IPS-18c (cell line): ENCODE measurements around the gene BTG4.

ENCODE experiments used
- H3K4me3 ChIP-seq: 2 replicates; pipeline ENCODE4 v1.7.0; 2013; ENCODE audit warnings: low read depth, mild to moderate bottlenecking, low read length, moderate library complexity; ENCODE audit not compliant: insufficient read depth
- H3K9me3 ChIP-seq: one replicate; pipeline ENCODE4 v1.6.1; 2013; ENCODE audit warnings: mild to moderate bottlenecking, low read length, moderate library complexity; ENCODE audit not compliant: control insufficient read depth, insufficient read depth

The BTG4 gene

DNA sequence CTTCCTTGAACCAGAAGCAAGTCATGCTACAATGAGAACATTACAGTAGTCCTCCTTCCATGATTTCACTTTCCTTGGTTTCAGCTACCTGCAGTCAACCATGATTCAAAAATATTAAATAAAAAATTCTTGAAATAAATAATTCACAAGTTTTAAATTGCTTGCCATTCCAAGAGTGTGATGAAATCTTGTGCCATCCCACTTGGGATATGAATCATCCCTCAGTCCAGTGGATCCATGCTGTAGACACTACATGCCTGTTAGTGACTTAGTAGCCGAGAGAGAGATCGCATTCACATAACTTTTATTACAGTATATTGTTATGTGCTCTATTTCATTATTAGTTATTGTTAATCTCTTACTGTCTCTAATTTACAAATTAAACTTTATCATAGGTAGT lies 8.4 kb upstream of the BTG4 start:
- Histone ChIP-seq H3K4me3 (no peak overlapping the region), H3K9me3 (no peaks in the 10 kb centered on the region)

DNA sequence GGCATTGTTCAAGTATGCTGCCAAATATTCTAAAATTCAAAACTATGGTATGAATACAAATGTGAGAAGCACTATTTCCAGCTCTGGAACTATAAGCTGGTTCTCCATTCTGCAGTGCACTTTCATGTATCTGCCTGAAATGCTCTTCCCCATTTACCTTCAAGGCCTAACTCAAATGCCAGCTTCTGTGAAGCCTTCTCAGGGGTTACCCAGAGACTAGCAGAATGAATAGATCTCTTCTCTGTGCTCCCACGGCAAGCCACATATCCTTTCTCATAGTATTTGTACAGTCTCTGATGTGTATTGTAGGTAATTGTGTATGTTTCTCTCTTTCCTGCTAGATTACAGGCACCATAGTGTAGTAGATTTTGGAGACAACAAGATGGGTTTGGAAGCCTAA lies 6.5 kb upstream of the BTG4 start:
- no peaks in the 10 kb centered on the region for H3K9me3 ChIP-seq
- no peak overlapping the region for H3K4me3 ChIP-seq

DNA sequence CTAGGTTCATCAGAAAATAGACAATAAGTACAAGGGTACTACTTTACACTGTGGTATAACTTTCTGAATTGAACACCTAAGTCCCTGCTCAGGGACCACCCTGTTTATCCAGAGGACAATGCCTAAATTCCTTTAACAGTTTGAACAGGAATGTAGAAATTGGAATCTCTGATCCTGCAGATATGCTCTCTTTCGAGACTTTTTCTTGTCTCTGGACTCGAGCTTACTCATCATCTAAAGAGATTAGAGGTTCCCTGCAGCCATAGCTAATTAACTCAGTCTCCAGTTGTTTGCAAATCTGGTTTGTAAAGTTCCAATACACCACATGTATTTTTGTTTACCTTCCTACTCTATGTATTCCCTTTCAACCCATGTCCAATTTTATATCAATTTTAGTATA lies 3.4 kb upstream of the BTG4 start:
- H3K4me3 ChIP-seq, result no peak overlapping the region
- no peaks in the 10 kb centered on the region for H3K9me3 ChIP-seq

DNA sequence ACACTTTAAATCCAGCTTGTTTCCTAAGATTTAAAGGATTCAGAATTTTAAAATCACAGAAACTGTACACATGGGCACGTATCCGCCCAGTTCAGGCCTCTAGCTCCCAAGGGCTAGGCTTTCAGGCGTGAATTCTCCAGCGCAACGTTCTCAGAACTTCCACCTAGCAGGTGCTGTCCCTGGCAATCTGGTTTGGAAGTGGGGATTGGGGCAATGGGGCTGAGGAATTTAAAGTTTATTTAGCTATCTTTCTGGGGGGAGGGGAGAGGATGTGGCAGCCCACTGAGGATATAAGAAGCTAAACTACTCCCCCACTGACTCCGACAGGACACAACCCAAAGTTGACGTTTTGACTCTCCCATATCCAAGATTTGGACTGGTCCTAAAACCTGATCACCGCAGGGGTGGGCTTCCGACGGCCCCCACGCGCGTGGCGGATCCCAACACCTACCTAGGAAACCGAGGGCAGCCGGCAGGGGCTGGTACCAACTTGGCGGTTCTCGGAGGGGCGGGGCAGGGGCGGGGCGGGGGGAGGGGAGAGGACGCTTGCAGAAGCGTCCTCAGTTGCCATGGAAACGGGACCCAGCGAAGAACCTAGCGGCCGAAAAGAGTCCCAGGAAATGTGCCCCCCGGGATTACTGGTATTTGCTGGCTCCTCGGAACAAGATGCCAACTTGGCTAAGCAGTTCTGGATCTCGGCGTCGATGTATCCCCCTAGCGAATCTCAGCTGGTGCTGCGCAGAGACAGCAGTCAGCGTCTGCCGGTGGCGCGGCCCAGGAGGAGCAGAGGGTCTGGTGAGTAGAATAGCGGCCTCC lies 2.2 kb upstream of the BTG4 start, which contains the start of gene HOATZ:
Gene HOATZ, plus strand, starts transcription at position 563 of the 816 bp plus-strand sequence. Its CDS starts 7 bp downstream, at position 570.
- Histone ChIP-seq H3K4me3 (peak within 1 kb of the TSS; percentile 36; the same call in 1 of the 2 replicates), H3K9me3 (no peaks in the 10 kb centered on the region)

DNA sequence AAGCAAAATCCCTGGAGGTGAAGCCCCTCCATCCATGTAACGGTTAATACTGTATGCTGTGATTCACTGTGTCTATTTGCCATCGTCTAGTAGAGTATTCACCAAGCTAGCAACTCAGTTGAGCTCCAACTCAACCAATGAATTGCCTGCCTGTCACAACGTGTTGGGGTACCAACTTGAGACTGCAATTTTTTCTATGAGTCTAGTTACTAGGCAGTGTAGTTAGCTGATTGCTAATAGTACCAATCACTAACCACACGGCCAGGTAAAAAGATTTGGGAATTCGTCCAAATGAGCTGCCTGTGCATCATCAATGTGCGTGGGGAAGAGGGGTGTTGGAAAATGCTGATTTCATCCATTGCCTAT lies 1.0 kb upstream of the BTG4 start:
- Histone ChIP-seq H3K4me3 (peak overlapping the region; percentile 53; the same call in 1 of the 2 replicates), H3K9me3 (no peaks in the 10 kb centered on the region)

DNA sequence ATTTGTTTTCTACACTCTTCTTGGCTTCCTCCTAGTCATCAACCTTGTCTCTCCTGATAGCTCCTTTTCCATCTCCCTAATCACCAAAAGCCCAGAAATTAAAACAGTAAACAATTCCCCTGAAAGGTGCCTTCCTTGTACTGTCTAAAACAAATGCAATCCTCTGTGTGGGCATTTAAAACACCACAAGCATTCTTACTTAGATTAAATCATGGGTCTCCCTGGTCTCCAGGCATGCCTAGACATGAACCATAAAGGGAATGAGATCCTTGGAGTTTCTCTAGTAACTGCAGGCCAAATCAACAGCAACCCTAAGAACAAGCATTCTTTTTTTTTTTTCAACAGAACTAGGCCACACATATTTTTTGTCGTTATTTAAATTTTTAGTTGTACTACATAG lies 1.9 kb downstream of the BTG4 start:
- Histone ChIP-seq H3K9me3 (no peaks in the 10 kb centered on the region), H3K4me3 (no peak overlapping the region)

DNA sequence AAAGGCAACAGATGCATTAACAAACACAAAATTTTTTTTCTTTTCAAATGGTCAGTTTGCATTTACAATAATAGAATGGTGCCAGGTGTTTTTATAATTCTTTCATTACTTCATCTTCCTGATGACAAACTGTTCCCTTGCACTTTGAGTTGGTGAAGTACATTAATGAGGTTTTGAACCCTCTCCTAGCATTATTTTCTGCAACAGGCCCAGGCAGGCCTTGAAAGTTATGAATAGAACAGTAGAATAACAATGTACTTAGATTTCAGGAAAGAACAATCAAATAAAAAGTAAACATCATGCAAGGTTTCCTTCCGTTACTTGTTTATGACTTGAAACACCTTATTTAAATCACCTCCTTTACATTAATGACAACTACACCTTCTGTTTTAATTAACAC lies 9.6 kb downstream of the BTG4 start:
- no peaks in the 10 kb centered on the region for H3K9me3 ChIP-seq
- H3K4me3 ChIP-seq, result no peak overlapping the region

DNA sequence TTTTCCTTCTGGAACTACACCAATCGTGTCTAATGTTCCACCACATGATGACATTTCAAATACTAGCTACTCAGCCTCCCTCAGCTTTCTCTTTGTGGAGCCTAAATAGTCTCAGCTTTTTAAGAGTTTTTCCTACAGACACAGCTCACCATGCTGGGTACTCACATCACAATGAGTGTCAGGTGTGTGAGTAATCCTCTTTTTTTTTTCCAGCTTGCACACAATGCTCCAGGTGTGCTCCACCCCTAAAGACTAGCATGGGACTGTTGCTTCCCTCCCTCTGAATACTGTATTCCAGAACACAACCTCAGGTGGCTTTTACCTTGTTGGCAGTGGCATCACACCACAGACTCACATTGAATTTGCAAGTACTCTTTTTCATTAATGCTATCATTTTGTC lies 11.7 kb downstream of the BTG4 start:
- no peaks in the 10 kb centered on the region for H3K9me3 ChIP-seq
- no peak overlapping the region for H3K4me3 ChIP-seq

DNA sequence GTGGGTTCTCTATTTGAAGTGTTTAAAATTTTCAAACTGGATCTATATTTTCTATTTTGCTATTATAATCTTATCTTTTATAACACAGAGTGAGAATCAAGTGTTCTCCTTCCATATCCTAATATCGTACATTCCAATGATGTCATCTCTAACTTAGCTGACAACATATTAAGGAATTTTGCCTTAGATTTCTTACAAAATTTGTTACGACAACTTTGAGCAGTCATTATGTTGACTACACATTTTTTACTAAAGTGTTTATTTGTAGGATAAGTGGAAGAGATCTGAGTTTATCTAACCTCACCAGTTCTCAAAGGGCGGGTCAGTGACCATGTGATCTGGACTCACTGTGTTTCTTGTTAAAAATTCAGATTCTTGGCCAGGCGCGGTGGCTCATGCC lies 12.7 kb downstream of the BTG4 start:
- H3K4me3 ChIP-seq, result no peak overlapping the region
- no peaks in the 10 kb centered on the region for H3K9me3 ChIP-seq

DNA sequence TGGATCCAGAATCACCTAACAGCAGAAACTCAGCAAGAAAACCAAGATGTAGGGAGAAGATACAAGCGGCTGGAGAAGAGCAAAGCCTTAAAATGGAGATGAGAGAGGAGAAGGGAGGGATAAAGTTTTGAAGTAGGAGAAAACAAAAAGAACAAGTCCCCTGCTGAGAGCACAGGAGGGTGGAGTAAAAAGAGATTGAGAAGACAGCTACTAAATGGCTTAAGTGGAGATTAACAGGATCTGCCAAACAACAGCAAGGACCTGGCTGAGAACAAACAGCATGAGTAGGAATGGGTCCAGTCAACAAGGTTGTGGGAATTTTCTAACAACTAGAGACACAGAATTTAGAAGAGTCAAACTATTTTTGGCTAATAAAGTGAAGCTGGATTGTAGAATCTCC lies 18.1 kb downstream of the BTG4 start:
- no peak overlapping the region for H3K4me3 ChIP-seq
- no peaks in the 10 kb centered on the region for H3K9me3 ChIP-seq

DNA sequence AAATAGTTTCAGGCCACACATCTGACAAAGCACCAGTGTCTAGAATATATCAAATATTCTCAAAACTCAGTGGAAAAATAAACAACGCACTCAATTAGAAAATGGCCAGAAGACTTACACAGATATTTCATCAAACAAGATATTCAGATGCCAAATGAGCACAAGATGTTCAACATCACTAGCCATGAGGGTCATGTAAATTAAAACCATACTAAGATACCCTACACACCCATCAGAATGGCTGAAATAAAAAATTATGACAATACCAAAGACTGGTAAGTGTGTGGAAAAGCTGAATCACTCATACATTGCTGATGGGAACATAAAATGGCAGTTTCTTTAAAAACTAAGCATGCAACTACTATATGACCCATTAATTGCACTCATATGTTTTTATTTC lies 21.7 kb downstream of the BTG4 start:
- H3K9me3 ChIP-seq, result no peaks in the 10 kb centered on the region

DNA sequence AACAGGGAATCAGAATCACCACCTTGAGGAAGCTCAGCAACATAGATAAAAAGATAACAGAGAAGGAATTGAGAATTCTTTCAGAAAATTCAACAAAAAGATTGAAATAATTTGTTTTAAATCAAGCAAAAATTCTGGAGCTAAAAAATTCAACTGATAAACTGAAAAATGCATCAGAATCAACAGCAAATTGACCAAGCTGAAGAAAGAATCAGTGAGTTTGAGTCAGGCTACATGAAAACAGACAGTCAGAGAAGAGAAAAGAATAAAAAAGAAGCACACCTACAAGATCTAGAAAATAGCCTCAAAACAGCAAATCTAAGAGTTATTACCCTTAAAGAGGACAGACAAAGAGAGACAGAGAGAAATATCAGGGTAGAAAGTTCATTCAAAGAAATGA lies 28.8 kb downstream of the BTG4 start:
- Histone ChIP-seq H3K4me3 (no peak overlapping the region), H3K9me3 (no peaks in the 10 kb centered on the region)

More for the DNA sequence above, 21.7 kb downstream of the BTG4 start:
- no peak overlapping the region for H3K4me3 ChIP-seq

DNA sequence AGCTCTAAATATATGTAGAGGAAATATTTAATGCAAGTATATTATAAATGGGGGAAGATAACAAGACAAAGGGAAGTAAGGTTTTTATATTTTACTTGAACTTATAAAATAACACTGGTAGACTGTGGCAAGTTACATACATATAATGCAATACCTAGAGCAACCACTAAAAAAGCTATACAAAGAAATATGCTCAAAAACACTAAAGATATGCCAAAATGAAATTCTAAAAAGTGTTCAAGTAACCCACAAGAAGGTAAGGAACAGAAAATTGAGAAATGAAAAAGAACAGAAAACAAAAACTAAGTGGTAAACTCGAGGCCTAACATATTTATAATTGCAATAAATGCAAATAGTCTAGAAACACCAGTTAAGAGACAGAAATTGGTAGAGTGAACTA lies 32.5 kb downstream of the BTG4 start:
- Histone ChIP-seq H3K4me3 (no peak overlapping the region), H3K9me3 (no peaks in the 10 kb centered on the region)

DNA sequence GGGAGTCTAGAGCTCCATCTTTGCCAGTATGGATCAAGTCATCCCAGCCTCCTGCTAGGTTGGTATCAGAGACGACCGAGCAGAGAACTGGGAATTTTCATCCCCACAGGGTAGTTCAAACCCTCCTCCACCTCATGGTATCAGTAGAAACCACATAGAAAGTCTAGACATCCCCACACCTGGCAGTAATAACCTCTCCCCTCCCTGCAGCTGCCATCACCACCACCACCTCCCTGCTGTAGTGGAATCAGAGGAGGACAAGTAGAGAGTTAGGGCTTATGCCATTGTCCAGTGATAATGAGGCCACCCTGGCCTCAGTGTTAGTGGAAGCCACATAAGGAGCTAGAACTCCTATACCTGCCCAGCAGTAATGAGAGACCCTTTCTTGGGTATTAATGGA lies 34.3 kb downstream of the BTG4 start:
- H3K4me3 ChIP-seq, result no peak overlapping the region
- no peaks in the 10 kb centered on the region for H3K9me3 ChIP-seq

DNA sequence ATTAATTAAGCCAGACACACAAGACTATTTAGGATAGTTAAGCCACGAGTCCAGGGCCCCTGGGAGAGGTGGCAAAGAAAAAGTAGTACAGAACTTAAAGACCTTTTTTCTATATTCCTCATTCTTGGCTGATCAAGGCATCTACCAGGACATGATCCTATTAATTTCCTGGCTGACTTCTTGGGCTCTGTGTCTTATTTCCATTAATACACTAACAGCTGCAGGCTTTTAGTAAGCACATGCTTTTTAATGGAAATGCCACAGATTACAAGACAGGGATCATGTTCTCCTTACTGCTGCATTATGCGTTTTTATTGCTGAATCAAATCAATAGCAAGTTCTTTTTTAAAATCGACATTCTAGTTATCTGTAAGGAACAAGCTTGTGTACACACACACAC lies 35.2 kb downstream of the BTG4 start:
- no peak overlapping the region for H3K4me3 ChIP-seq
- no peaks in the 10 kb centered on the region for H3K9me3 ChIP-seq

DNA sequence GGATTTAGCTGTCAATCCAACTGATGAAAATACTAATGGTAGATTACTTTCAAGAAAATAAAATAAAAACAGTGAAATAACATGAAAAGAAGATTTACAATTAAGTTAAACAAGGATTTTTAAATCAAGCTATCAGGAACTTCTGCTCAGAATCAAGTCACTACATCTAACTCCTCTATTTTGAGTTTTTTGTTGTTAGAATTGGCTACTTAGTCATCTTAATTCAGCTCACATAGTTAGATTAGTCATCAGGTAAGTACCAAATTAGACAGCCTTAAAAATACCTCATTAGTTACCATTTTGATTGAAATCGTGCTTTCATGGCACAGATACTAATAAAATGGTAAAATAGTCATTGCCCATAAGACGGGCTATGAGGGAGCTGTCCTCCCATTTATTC lies 35.8 kb downstream of the BTG4 start:
- H3K4me3 ChIP-seq, result no peak overlapping the region

DNA sequence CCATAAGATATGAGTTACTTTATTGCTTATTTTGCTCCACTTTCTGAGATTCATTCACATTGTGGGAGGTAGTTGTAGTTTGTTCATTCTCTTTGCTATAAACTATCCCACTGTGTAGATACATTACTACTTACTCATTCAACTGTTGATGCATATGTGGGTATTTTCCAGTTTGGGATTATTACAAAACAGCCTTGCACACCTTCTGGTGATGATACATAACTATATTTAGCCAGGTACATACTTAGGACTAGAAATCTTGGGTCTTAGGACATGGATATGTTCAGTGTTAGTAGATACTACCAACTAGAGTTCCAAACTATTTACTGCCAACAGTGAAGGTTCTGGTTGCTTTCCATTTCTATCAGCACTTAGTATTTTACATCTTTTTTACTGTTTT lies 37.8 kb downstream of the BTG4 start:
- Histone ChIP-seq H3K4me3 (no peak overlapping the region), H3K9me3 (no peaks in the 10 kb centered on the region)

More for the DNA sequence above, 35.8 kb downstream of the BTG4 start:
- no peaks in the 10 kb centered on the region for H3K9me3 ChIP-seq

DNA sequence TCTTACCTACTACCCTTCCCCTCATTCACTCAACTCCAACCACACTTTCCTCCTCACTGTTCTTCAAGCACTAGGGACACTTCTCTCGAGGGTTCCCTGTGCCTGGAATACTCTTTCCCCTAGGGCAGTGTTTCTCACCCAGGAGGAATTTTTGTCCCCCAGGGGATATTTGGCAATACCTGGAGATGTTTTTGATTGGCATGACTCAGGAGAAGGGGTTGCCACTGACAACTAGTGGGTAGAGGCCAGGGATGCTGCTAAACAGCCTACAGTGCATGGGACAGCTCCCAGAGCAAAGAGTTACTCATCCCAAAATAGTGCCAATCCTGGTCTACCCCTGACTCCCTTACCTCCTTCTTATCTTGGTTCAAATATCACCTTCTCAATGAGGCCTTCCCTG lies 40.0 kb downstream of the BTG4 start:
- Histone ChIP-seq H3K9me3 (no peaks in the 10 kb centered on the region), H3K4me3 (no peak overlapping the region)

DNA sequence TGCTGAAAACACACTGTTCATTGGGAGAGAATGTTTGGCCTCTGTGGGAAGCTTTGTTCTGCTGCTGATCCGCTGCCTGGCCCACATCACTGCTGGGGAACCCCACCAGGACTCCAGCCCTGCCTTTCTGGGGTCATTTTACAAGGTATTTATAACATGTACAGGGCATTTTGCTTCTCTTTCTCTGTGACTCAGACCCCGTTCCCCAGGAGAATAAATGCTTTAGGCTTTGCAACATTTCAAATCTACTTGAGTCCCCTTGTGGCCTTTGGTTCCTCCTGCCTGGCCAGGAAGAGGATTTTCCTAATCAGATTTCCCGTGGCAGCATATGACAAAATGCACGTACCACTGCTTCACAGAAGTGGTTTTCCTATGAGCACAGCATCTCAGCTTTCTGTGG lies 43.0 kb downstream of the BTG4 start:
- H3K9me3 ChIP-seq, result no peaks in the 10 kb centered on the region
- no peak overlapping the region for H3K4me3 ChIP-seq
